HEK293 (cell line): ENCODE results near the gene NREP.

Source experiments
- BCL11A ChIP-seq: fragments of 450-650 bp; formaldehyde crosslinking; IDR thresholded peaks from 2 replicates; pipeline ENCODE4 v1.5.1; 2016; ENCODE audit warnings: low read depth, missing biosample characterization, missing genetic modification characterization
- CTCF ChIP-seq: fragments of 450-650 bp; formaldehyde crosslinking; IDR thresholded peaks from 2 replicates; pipeline ENCODE4 v1.5.1; 2016; ENCODE audit warnings: missing biosample characterization, missing genetic modification characterization
- SALL2 ChIP-seq: fragments of 450-650 bp; formaldehyde crosslinking; IDR thresholded peaks from 2 replicates; pipeline ENCODE4 v1.5.0; 2017; ENCODE audit warnings: missing biosample characterization, mild to moderate bottlenecking, missing genetic modification characterization, borderline replicate concordance
- YY1 ChIP-seq: fragments of 450-650 bp; formaldehyde crosslinking; IDR thresholded peaks from 2 replicates; pipeline ENCODE4 v1.5.1; 2018; ENCODE audit warnings: missing biosample characterization, missing genetic modification characterization
- ZBTB44 ChIP-seq: fragments of 450-650 bp; IDR thresholded peaks from 2 replicates; pipeline ENCODE4 v1.5.1; 2018; ENCODE audit warnings: missing biosample characterization, mild to moderate bottlenecking, missing genetic modification characterization
- ZNF211 ChIP-seq: fragments of 450-650 bp; formaldehyde crosslinking; IDR thresholded peaks from 2 replicates; pipeline ENCODE4 v1.5.1; 2016; ENCODE audit warnings: low read depth, missing biosample characterization, missing genetic modification characterization
- ZNF324 ChIP-seq: fragments of 450-650 bp; formaldehyde crosslinking; IDR thresholded peaks from 2 replicates; pipeline ENCODE4 v1.5.1; 2016; ENCODE audit warnings: missing biosample characterization, missing genetic modification characterization
- ZNF76 ChIP-seq: fragments of 450-650 bp; formaldehyde crosslinking; IDR thresholded peaks from 2 replicates; pipeline ENCODE4; 2016; ENCODE audit warnings: low read depth, missing biosample characterization, missing genetic modification characterization, borderline replicate concordance
- TF ChIP-seq, protein P1 (sequence below): fragments of 450-650 bp; formaldehyde crosslinking; IDR thresholded peaks from 2 replicates; pipeline ENCODE4 v1.5.1; 2017; ENCODE audit warnings: missing biosample characterization, missing genetic modification characterization
- TF ChIP-seq, protein P2 (sequence below): sonication (generic); formaldehyde crosslinking; IDR thresholded peaks from 2 replicates; pipeline ENCODE4 v1.8.1; 2022; ENCODE audit warnings: mild to moderate bottlenecking, moderate library complexity, missing genetic modification reagents
- TF ChIP-seq, protein P3 (sequence below): IDR thresholded peaks from 2 replicates; pipeline ENCODE4 v1.6.1; 2011; ENCODE audit warnings: mild to moderate bottlenecking, low read depth, low read length, borderline replicate concordance

DNA sequence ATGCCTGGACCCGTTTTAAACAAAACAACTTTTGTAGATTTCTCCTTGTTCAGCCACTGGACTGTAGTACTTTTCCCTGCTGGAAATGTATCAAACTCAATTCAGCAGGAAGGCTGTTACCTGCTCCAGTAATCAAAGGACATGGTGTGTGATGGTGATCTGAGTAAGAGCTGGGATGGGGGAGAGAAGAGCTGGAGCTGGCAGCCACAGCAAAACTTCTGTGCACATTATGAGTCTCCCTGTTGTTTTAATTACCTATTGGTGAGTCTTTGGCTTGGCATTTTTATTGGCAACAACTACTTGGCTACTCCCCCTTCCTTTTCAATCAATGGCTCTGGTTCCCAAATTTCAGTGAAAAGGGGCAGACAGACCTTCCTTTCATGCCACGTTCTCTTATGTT, 9.7 kb downstream of the NREP start:
- no peak for TF ChIP-seq ZNF211 (tag by site-specific recombination)
- TF ChIP-seq, protein P1, sequence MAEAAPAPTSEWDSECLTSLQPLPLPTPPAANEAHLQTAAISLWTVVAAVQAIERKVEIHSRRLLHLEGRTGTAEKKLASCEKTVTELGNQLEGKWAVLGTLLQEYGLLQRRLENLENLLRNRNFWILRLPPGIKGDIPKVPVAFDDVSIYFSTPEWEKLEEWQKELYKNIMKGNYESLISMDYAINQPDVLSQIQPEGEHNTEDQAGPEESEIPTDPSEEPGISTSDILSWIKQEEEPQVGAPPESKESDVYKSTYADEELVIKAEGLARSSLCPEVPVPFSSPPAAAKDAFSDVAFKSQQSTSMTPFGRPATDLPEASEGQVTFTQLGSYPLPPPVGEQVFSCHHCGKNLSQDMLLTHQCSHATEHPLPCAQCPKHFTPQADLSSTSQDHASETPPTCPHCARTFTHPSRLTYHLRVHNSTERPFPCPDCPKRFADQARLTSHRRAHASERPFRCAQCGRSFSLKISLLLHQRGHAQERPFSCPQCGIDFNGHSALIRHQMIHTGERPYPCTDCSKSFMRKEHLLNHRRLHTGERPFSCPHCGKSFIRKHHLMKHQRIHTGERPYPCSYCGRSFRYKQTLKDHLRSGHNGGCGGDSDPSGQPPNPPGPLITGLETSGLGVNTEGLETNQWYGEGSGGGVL (tag by site-specific recombination) = no peak
- no peak for TF ChIP-seq ZBTB44 (tag by site-specific recombination)
- TF ChIP-seq, protein P2, sequence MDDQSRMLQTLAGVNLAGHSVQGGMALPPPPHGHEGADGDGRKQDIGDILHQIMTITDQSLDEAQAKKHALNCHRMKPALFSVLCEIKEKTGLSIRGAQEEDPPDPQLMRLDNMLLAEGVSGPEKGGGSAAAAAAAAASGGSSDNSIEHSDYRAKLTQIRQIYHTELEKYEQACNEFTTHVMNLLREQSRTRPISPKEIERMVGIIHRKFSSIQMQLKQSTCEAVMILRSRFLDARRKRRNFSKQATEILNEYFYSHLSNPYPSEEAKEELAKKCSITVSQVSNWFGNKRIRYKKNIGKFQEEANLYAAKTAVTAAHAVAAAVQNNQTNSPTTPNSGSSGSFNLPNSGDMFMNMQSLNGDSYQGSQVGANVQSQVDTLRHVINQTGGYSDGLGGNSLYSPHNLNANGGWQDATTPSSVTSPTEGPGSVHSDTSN (CRISPR knock-in tag) = no peak
- no peak for TF ChIP-seq YY1
- no peak for TF ChIP-seq ZNF76 (tag by site-specific recombination)
- TF ChIP-seq BCL11A (tag by site-specific recombination) = no peak
- no peak for TF ChIP-seq CTCF
- no peak for TF ChIP-seq ZNF324 (tag by site-specific recombination)
- TF ChIP-seq SALL2 = no peak
- TF ChIP-seq, protein P3, sequence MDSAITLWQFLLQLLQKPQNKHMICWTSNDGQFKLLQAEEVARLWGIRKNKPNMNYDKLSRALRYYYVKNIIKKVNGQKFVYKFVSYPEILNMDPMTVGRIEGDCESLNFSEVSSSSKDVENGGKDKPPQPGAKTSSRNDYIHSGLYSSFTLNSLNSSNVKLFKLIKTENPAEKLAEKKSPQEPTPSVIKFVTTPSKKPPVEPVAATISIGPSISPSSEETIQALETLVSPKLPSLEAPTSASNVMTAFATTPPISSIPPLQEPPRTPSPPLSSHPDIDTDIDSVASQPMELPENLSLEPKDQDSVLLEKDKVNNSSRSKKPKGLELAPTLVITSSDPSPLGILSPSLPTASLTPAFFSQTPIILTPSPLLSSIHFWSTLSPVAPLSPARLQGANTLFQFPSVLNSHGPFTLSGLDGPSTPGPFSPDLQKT = no peak
